Suprapubic skin (tissue), 3 donors: ENCODE results near the gene TLE7.

ENCODE experiments used
- CTCF ChIP-seq, 2 donors: fragments of 200-600 bp in 1 of 2; fragments of 450-650 bp in 1 of 2; sonication (generic) in 1 of 2; IDR thresholded peaks; one replicate each; pipeline ENCODE4 v1.5.1; 2016 to 2019; ENCODE audit warnings: antibody characterized with exemption in 2 of 2, mild to moderate bottlenecking in 1 of 2, moderate library complexity in 1 of 2
- POLR2AphosphoS5 ChIP-seq, 3 donors: sonication (generic); formaldehyde crosslinking; IDR thresholded peaks; one replicate each; pipeline ENCODE4 v1.6.1; 2017; ENCODE audit warnings: antibody characterized with exemption in 3 of 3

DNA sequence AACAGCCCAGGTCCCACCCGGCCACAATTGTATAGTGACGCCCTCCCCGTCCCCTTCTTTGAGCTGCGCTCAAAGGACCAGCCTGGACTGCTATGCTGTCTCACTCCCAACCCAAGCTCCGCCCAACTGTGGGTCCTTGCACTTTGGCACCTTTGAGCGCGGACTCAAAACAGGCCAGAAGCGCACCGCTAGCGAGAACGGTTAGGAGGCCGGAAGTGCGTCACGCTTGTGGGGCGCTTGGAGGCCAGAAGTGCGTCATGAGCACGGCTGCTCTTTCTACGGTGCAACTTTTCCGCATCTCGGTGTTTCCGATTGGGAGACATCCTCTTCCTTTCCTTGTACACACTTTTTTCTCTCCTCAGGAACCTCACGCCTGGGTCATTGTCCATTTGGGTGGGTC is 47.3 kb upstream of the TLE7 start, which contains the start of gene ZNF19:
- TF ChIP-seq CTCF (IDR thresholded peaks at IDR 0.05): no peak
- no peak for TF ChIP-seq POLR2AphosphoS5 (IDR thresholded peaks at IDR 0.05)
